Keratinocyte (primary cell): ENCODE measurements around the gene IFITM5. TPM values are rescaled to one million over a fixed set of nuclear protein-coding genes. Genes with fewer than 3 reads are reported as not detected.

Source experiments
- DNase-seq: peaks from one replicate; pipeline ENCODE4 v3.0.0-alpha.2; 2011; ENCODE audit warnings: low read depth, missing footprints, low spot score
- FAIRE-seq: peaks from 2 replicates; lab custom pipeline; 2011; peaks lifted over from hg19 to GRCh38; lab: Jason Lieb, UNC
- H2AFZ ChIP-seq: 2 replicates; pipeline ENCODE4 v1.6.0; 2012; ENCODE audit warnings: low read length, control low read depth, inconsistent platforms; ENCODE audit not compliant: control insufficient read depth
- H3K27ac ChIP-seq: 2 replicates; pipeline ENCODE4 v1.5.1; 2011; ENCODE audit warnings: low read length; ENCODE audit not compliant: control insufficient read depth, insufficient read depth
- H3K27me3 ChIP-seq: 3 replicates; pipeline ENCODE4 v1.6.0; 2011; ENCODE audit warnings: low read length; ENCODE audit not compliant: control insufficient read depth, insufficient read depth; ENCODE audit errors: extremely low read depth
- H3K36me3 ChIP-seq, 2 experiments: 2 replicates in 1 of 2; 3 replicates in 1 of 2; pipeline ENCODE4 v1.5.1; 2011; ENCODE audit warnings: low read length in 2 of 2, mild to moderate bottlenecking in 1 of 2; ENCODE audit not compliant: control insufficient read depth in 2 of 2, insufficient read depth in 2 of 2; ENCODE audit errors: extremely low read depth in 1 of 2
- H3K4me1 ChIP-seq: 3 replicates; pipeline ENCODE4 v1.5.1; 2011; ENCODE audit warnings: low read length; ENCODE audit not compliant: control insufficient read depth, insufficient read depth; ENCODE audit errors: extremely low read depth
- H3K4me2 ChIP-seq: 3 replicates; pipeline ENCODE4 v1.6.0; 2011; ENCODE audit warnings: low read depth, low read length; ENCODE audit not compliant: control insufficient read depth, insufficient read depth; ENCODE audit errors: extremely low read depth
- H3K4me3 ChIP-seq, 3 experiments: fragments of 200-600 bp in 1 of 3; sonication (generic) in 1 of 3; 2 replicates in 2 of 3; 3 replicates in 1 of 3; pipeline ENCODE4 v1.5.1; 2011 to 2016; ENCODE audit warnings: low read length in 3 of 3, mild to moderate bottlenecking in 3 of 3, control low read depth in 2 of 3, inconsistent platforms in 1 of 3, low read depth in 1 of 3, mixed read lengths in 1 of 3, mixed run types in 1 of 3, moderate library complexity in 1 of 3; ENCODE audit not compliant: control insufficient read depth in 2 of 3, insufficient read depth in 2 of 3; ENCODE audit errors: extremely low read depth in 1 of 3
- H3K79me2 ChIP-seq: 2 replicates; pipeline ENCODE4 v1.6.0; 2012; ENCODE audit warnings: low read length; ENCODE audit not compliant: control insufficient read depth, insufficient read depth
- H3K9ac ChIP-seq: 3 replicates; pipeline ENCODE4 v1.6.0; 2011; ENCODE audit warnings: low read length; ENCODE audit not compliant: control insufficient read depth, insufficient read depth; ENCODE audit errors: extremely low read depth
- H3K9me1 ChIP-seq: 3 replicates; pipeline ENCODE4 v1.6.0; 2011; ENCODE audit warnings: low read length; ENCODE audit not compliant: control insufficient read depth, insufficient read depth; ENCODE audit errors: extremely low read depth
- H3K9me3 ChIP-seq: 2 replicates; pipeline ENCODE4 v1.5.1; 2012; ENCODE audit warnings: low read depth, low read length; ENCODE audit not compliant: control insufficient read depth
- H4K20me1 ChIP-seq: 3 replicates; pipeline ENCODE4 v1.6.0; 2011; ENCODE audit warnings: low read length; ENCODE audit not compliant: control insufficient read depth, insufficient read depth; ENCODE audit errors: extremely low read depth
- EZH2 ChIP-seq: IDR thresholded peaks from one replicate; pipeline ENCODE4 v1.6.1; 2012; ENCODE audit warnings: inconsistent platforms, mild to moderate bottlenecking, low read length, moderate library complexity
- dilution Hi-C: fragments of 300-500 bp; cut with MboI; formaldehyde crosslinking; loops from one replicate; pipeline ENCODE4 v1.7.0; 2020; ENCODE audit warnings: low sequenced_read_pairs; ENCODE audit not compliant: extremely low pct_ligation_motif_present
- polyA plus RNA-seq, 5 experiments: library from polyadenylated mRNA; depleted of rRNA in 3 of 5; stranded (reverse) in 3 of 5; stranded (forward) in 1 of 5; unstranded in 1 of 5; fragments of >200 nt; gene quantifications; 1 replicate in 1 of 5; 2 replicates in 3 of 5; 3 replicates in 1 of 5; pipeline versions ENCODE4 v1.2.1 to v1.2.3, GENCODE V29; 2011 to 2012; ENCODE audit warnings: missing spikeins in 2 of 5, low read depth in 1 of 5, low replicate concordance in 1 of 5
- TF ChIP-seq, protein P1 (sequence below), 3 experiments: IDR thresholded peaks in 1 of 3; conservative IDR thresholded peaks in 1 of 3; optimal IDR thresholded peaks in 1 of 3; 2 replicates in 2 of 3; 3 replicates in 1 of 3; pipeline versions ENCODE3 to v1.5.1; 2011; ENCODE audit warnings: low read length in 3 of 3, mild to moderate bottlenecking in 3 of 3, moderate library complexity in 2 of 3, control low read depth in 1 of 3, inconsistent platforms in 1 of 3; ENCODE audit not compliant: insufficient read depth in 2 of 3; ENCODE audit errors: extremely low read depth in 1 of 3

Gene IFITM5
- polyA plus RNA-seq, 1 donor (not counting 4 experiments of a cell fraction or from before 2014, with no cell fraction given), result not detected

DNA sequence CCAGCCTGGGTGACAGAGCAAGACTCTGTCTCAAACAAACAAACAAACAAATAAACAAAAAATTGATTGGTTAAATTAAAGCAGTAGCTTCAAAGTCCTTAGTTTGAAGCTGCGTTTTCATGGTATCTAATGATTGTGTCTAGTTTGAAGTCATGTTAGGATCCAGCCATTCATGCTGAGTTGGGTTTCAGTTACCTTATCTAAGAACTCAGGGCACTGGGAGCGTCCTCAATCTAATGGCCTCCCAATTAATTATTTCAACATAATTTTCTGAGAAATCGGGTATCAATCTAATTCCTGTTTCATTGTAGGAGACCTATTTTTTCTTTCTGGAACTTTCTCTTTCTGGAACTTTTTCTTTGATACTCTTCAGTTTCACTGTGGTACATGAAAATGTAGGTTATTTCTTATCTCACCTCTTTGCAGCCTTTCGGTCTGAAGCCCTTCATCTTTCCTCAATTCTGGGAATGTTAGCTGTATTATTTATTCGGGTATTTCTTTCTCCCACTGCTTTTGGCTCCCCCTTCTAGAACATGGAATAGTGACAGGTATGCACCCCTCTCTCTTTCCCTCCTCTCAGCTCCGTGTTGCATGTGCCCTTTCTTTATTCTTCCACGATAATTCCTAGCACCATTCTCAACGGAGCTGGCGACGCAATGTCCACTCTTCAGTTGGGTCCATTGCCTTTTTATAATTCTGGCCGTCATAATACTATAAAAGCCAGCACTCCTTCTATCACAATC, 45.7 kb upstream of the IFITM5 start:
- Histone ChIP-seq H3K27ac (no peak overlapping the region), H4K20me1 (no peaks in the 10 kb centered on the region), H3K4me2 (no peak overlapping the region), H3K79me2 (no peaks in the 10 kb centered on the region), H2AFZ (no peak overlapping the region), H3K27me3 (no peaks in the 10 kb centered on the region), H3K36me3 (no peaks in the 10 kb centered on the region), H3K4me1 (peaks cover 3% of the 10 kb centered on the region), H3K9me3 (no peaks in the 10 kb centered on the region), H3K4me3 (no peak overlapping the region), H3K9me1 (no peaks in the 10 kb centered on the region), H3K9ac (no peak overlapping the region)
- no peak for FAIRE-seq
- dilution Hi-C loops, result no loop called here
- DNase-seq, result no peak
- no peak for TF ChIP-seq EZH2
- TF ChIP-seq, protein P1, sequence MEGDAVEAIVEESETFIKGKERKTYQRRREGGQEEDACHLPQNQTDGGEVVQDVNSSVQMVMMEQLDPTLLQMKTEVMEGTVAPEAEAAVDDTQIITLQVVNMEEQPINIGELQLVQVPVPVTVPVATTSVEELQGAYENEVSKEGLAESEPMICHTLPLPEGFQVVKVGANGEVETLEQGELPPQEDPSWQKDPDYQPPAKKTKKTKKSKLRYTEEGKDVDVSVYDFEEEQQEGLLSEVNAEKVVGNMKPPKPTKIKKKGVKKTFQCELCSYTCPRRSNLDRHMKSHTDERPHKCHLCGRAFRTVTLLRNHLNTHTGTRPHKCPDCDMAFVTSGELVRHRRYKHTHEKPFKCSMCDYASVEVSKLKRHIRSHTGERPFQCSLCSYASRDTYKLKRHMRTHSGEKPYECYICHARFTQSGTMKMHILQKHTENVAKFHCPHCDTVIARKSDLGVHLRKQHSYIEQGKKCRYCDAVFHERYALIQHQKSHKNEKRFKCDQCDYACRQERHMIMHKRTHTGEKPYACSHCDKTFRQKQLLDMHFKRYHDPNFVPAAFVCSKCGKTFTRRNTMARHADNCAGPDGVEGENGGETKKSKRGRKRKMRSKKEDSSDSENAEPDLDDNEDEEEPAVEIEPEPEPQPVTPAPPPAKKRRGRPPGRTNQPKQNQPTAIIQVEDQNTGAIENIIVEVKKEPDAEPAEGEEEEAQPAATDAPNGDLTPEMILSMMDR (optimal IDR thresholded peaks at IDR 0.05 in 1 of 3, IDR thresholded peaks at IDR 0.05 in 1 of 3, conservative IDR thresholded peaks at IDR 0.05 in 1 of 3; ENCODE audit: extremely low read depth in 1 of 3, insufficient read depth in 2 of 3, low read length in 3 of 3), result no peak

DNA sequence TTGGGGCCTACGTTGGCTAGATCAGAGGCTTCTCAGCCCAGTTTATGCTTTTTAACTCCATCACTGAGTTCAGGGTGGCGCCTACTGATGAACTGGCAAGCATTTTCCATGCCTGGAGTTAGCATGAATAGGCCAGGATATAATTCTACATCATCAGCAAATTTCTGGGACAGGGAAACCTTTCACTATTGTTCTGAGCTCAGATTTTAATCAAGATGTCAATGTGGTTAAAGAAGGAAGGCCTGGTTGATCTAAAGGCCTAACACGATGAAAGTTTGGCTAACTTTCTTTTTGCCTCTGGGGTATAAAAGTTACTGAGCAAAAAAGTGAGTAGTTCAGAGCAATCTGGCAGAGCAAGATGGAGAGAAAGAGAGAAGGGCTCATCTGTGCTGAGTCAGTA, 43.0 kb upstream of the IFITM5 start:
- TF ChIP-seq, protein P1 (optimal IDR thresholded peaks at IDR 0.05 in 1 of 3, IDR thresholded peaks at IDR 0.05 in 1 of 3, conservative IDR thresholded peaks at IDR 0.05 in 1 of 3; ENCODE audit: extremely low read depth in 1 of 3, insufficient read depth in 2 of 3, low read length in 3 of 3), result no peak
- TF ChIP-seq EZH2, result no peak
- DNase-seq (no peak), FAIRE-seq (no peak)
- Histone ChIP-seq H3K4me3 (no peak overlapping the region), H3K79me2 (no peaks in the 10 kb centered on the region), H2AFZ (no peak overlapping the region), H4K20me1 (no peaks in the 10 kb centered on the region), H3K36me3 (no peaks in the 10 kb centered on the region), H3K9me1 (no peaks in the 10 kb centered on the region), H3K27ac (no peak overlapping the region), H3K4me2 (no peak overlapping the region), H3K9ac (no peak overlapping the region), H3K27me3 (no peaks in the 10 kb centered on the region), H3K9me3 (no peaks in the 10 kb centered on the region), H3K4me1 (no peaks in the 10 kb centered on the region)
- dilution Hi-C loops, result no loop called here
